ENCODE data around the gene CASZ1. TPM values are rescaled to one million over a fixed set of nuclear protein-coding genes. Genes with fewer than 3 reads are reported as not detected.

CASZ1 gene
- total RNA-seq, 4 donors from 2014 or later, result 39.1 to 215 (median 115) TPM

GRCh38 chr1:10589074-10589473 lies 207.4 kb downstream of the CASZ1 start:
- Histone ChIP-seq H3K9me3 (no peaks in the 10 kb centered on the region), H3K27ac (no peak overlapping the region), H3K4me3 (no peak overlapping the region), H3K36me3 (no peaks in the 10 kb centered on the region), H3K27me3 (no peaks in the 10 kb centered on the region), H3K4me1 (peaks cover 0 to 4% (median 0%) of the 10 kb centered on the region in 4 donors)
- intact Hi-C loops (cut with DNase I; ENCODE audit: low total_unique reads) (no loop called here), in situ Hi-C loops (cut with MboI; ENCODE audit: low pct_ligation_motif_present in 1 of 4, low pct_unique_long_range_greater_than_20kb in 1 of 4, low sequenced_read_pairs in 3 of 4) (no loop called here)
- TF ChIP-seq, protein P1, sequence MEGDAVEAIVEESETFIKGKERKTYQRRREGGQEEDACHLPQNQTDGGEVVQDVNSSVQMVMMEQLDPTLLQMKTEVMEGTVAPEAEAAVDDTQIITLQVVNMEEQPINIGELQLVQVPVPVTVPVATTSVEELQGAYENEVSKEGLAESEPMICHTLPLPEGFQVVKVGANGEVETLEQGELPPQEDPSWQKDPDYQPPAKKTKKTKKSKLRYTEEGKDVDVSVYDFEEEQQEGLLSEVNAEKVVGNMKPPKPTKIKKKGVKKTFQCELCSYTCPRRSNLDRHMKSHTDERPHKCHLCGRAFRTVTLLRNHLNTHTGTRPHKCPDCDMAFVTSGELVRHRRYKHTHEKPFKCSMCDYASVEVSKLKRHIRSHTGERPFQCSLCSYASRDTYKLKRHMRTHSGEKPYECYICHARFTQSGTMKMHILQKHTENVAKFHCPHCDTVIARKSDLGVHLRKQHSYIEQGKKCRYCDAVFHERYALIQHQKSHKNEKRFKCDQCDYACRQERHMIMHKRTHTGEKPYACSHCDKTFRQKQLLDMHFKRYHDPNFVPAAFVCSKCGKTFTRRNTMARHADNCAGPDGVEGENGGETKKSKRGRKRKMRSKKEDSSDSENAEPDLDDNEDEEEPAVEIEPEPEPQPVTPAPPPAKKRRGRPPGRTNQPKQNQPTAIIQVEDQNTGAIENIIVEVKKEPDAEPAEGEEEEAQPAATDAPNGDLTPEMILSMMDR (IDR thresholded peaks at IDR 0.05), result no peak
- TF ChIP-seq POLR2AphosphoS5 (IDR thresholded peaks at IDR 0.05) (no peak), EP300 (IDR thresholded peaks at IDR 0.05; ENCODE audit: low read depth) (no peak), POLR2A (IDR thresholded peaks at IDR 0.05) (no peak)
- DNase-seq, result no peak
- WGBS, 2 donors (ENCODE audit: low coverage in 1 of 2), result 92 to 96% methylated on average over 5 of the region's 5 CpGs

- Histone ChIP-seq H3K27ac (no peak overlapping the region), H3K27me3 (no peaks in the 10 kb centered on the region), H3K36me3 (no peaks in the 10 kb centered on the region), H3K9me3 (no peaks in the 10 kb centered on the region), H3K4me1 (peaks cover 0 to 4% (median 0%) of the 10 kb centered on the region in 4 donors), H3K4me3 (no peak overlapping the region)
- intact Hi-C loops (cut with DNase I; ENCODE audit: low total_unique reads) (no loop called here), in situ Hi-C loops (cut with MboI; ENCODE audit: low pct_ligation_motif_present in 1 of 4, low pct_unique_long_range_greater_than_20kb in 1 of 4, low sequenced_read_pairs in 3 of 4) (no loop called here)
- no peak for TF ChIP-seq POLR2A (IDR thresholded peaks at IDR 0.05)
- TF ChIP-seq EP300 (IDR thresholded peaks at IDR 0.05; ENCODE audit: low read depth), result no peak
- no peak for TF ChIP-seq POLR2AphosphoS5 (IDR thresholded peaks at IDR 0.05)
- TF ChIP-seq, protein P1 (IDR thresholded peaks at IDR 0.05), result no peak
- DNase-seq, result no peak
- WGBS, 2 donors (ENCODE audit: low coverage in 1 of 2), result 89 to 95% methylated on average over 4 to 5 of the region's 5 CpGs
These were observed 207.8 kb downstream of the CASZ1 start for GRCh38 chr1:10588640-10589039.

Small RNA genes lying within 50 kb of the gene (small RNA-seq; reads per million reads assigned to genes)
- gene RN7SL614P, result 0 reads per million in 4 donors

Other genes starting within 250 kb of the CASZ1 start
- 100 to 1,000 TPM; 112 to 278 (median 190) TPM for gene TARDBP, start 216.0 kb upstream of the CASZ1 start, total RNA-seq